ENCODE data around the gene RTKN2.

The RTKN2 gene

GRCh38 chr10:62170732-62171131 lies 97.9 kb downstream of the RTKN2 start:
- H3K27me3 ChIP-seq (replicated peaks) = no peaks in the 10 kb centered on the region
- no peaks in the 10 kb centered on the region for H3K36me3 ChIP-seq (replicated peaks)
- TF ChIP-seq CTCF (IDR thresholded peaks at IDR 0.05; ENCODE audit: low read depth, low read length, missing control alignments) = no peak
- H3K4me3 ChIP-seq (ENCODE audit: low read depth, low read length) = no peak overlapping the region
- in situ Hi-C loops (cut with HindIII; ENCODE audit: low pct_ligation_motif_present, low sequenced_read_pairs) = no loop called here
- no peak overlapping the region for H3K27ac ChIP-seq
- DNase-seq = no peak

- no peak for DNase-seq
- Histone ChIP-seq H3K27me3 (replicated peaks) (no peaks in the 10 kb centered on the region), H3K27ac (no peak overlapping the region), H3K36me3 (replicated peaks) (no peaks in the 10 kb centered on the region), H3K4me3 (ENCODE audit: low read depth, low read length) (no peak overlapping the region)
- in situ Hi-C loops (cut with HindIII; ENCODE audit: low pct_ligation_motif_present, low sequenced_read_pairs) = no loop called here
- no peak for TF ChIP-seq CTCF (IDR thresholded peaks at IDR 0.05; ENCODE audit: low read depth, low read length, missing control alignments)
Measured at GRCh38 chr10:62166331-62167131, 102.1 kb downstream of the RTKN2 start.

GRCh38 chr10:62165803-62166202 lies 102.8 kb downstream of the RTKN2 start:
- Histone ChIP-seq H3K36me3 (replicated peaks) (no peaks in the 10 kb centered on the region), H3K27me3 (replicated peaks) (no peaks in the 10 kb centered on the region), H3K27ac (no peak overlapping the region), H3K4me3 (ENCODE audit: low read depth, low read length) (no peak overlapping the region)
- in situ Hi-C loops (cut with HindIII; ENCODE audit: low pct_ligation_motif_present, low sequenced_read_pairs) = no loop called here
- no peak for TF ChIP-seq CTCF (IDR thresholded peaks at IDR 0.05; ENCODE audit: low read depth, low read length, missing control alignments)
- DNase-seq = no peak

- no peaks in the 10 kb centered on the region for H3K27me3 ChIP-seq (replicated peaks)
- H3K4me3 ChIP-seq (ENCODE audit: low read depth, low read length) = no peak overlapping the region
- in situ Hi-C loops (cut with HindIII; ENCODE audit: low pct_ligation_motif_present, low sequenced_read_pairs) = no loop called here
- H3K36me3 ChIP-seq (replicated peaks) = no peaks in the 10 kb centered on the region
- no peak for DNase-seq
- no peak overlapping the region for H3K27ac ChIP-seq
- TF ChIP-seq CTCF (IDR thresholded peaks at IDR 0.05; ENCODE audit: low read depth, low read length, missing control alignments) = no peak
Measured at GRCh38 chr10:62163024-62163423, 105.6 kb downstream of the RTKN2 start.

- DNase-seq = no peak
- H3K27me3 ChIP-seq (replicated peaks) = no peaks in the 10 kb centered on the region
- no peak for TF ChIP-seq CTCF (IDR thresholded peaks at IDR 0.05; ENCODE audit: low read depth, low read length, missing control alignments)
- no peak overlapping the region for H3K27ac ChIP-seq
- no peaks in the 10 kb centered on the region for H3K36me3 ChIP-seq (replicated peaks)
- no peak overlapping the region for H3K4me3 ChIP-seq (ENCODE audit: low read depth, low read length)
- in situ Hi-C loops (cut with HindIII; ENCODE audit: low pct_ligation_motif_present, low sequenced_read_pairs) = no loop called here
Measured at GRCh38 chr10:62162261-62162981, 106.2 kb downstream of the RTKN2 start.

All from brain microvascular endothelial cell (primary cell).